GM19023 (cell line): Measurements from ENCODE around the gene ENAH.

ENCODE experiments used
- ATAC-seq: cut with Tn5 transposase; IDR thresholded peaks from one replicate; pipeline ENCODE4 v1.9.1; 2021; ENCODE audit warnings: mild to moderate bottlenecking, moderate library complexity; ENCODE audit not compliant: unreplicated experiment

ENAH gene

DNA sequence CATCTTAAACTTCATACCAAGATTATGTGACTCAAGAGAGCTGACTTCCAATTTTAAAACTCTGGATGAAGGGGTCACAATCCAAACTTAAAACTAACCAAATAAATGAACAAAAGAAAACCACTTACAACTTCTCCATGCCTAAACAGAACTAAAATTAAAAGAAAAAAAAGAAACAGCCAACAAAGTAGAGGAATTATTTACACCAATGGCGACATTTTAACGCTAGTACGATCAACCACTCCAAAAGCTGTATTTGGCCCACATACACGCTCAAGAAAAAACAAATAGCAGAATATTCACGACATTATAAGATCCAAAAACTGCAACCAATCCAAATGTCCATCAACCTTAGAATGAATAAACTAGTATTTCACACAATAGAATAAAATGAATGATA lies 42.4 kb downstream of the ENAH start:
- ATAC-seq = no peak

- ATAC-seq = no peak
These were observed 44.7 kb downstream of the ENAH start for GRCh38 chr1:225608014-225608796.

GRCh38 chr1:225607355-225607754 lies 45.6 kb downstream of the ENAH start:
- ATAC-seq = no peak

- no peak for ATAC-seq
These were observed 49.2 kb downstream of the ENAH start for GRCh38 chr1:225603538-225604354.

DNA sequence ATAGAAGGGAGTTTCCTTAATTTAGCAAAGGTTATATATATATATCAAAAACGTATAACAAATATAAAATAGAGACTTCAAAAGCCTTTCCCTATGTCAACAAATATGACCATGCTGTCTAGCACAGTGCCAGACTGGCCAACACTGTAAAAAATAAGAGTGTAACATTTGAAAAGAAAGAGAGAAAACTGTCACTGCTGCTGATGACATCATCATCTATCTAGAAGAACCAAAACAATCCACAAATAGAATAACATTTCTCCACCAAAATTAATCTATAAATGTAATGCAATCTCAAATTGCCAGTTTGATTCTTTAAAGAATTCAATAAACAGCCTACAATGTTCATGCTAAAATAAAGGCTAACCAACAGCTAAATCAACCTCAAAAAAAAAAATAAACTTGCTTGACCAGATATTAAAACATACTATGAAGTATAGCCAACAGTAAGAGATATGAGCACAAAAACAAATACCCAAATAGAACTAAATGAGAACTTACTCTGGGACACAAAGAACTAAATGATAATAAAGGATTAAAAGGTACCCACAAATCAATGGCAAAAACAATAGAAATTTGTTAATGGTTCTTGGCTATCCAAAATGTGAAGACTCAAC lies 50.2 kb downstream of the ENAH start:
- no peak for ATAC-seq

DNA sequence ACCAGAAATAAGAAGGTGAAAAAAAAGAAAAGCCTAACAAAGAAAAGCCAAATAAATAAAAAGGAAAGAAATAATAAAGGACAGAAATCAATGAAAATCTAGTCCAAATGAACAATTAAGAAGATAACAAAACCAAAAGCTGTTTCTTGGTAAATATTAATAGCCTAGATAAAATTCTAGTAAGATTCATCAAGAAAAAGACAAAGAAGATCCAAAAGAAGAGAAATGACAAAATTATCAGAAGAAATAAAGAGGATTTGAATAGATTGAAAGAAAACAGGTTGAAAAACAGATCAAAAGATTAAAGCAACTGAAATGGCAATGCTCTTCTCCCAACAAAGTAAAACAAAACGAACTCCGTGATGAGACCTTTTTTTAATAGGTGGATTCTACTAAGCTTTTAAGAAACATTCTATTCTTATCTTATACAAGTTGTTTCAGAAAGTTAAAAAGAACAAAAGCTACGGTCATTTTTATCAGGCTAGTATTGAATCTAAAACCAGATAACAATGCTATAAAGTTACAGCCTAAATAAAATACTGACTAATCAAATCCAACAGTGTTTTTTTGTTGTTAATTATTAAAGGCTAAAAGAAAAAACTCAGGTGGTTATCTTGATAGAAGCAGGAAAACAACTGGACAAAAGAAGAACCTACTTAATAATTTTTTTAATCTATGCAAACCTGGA lies 50.9 kb downstream of the ENAH start:
- ATAC-seq = no peak

- ATAC-seq = no peak
These were observed 54.1 kb downstream of the ENAH start for GRCh38 chr1:225598847-225599246.

GRCh38 chr1:225597926-225598575 lies 54.9 kb downstream of the ENAH start:
- ATAC-seq = no peak

GRCh38 chr1:225596736-225597135 lies 56.2 kb downstream of the ENAH start:
- no peak for ATAC-seq

GRCh38 chr1:225595974-225596551 lies 56.9 kb downstream of the ENAH start:
- no peak for ATAC-seq

GRCh38 chr1:225595452-225595851 lies 57.5 kb downstream of the ENAH start:
- ATAC-seq = no peak

DNA sequence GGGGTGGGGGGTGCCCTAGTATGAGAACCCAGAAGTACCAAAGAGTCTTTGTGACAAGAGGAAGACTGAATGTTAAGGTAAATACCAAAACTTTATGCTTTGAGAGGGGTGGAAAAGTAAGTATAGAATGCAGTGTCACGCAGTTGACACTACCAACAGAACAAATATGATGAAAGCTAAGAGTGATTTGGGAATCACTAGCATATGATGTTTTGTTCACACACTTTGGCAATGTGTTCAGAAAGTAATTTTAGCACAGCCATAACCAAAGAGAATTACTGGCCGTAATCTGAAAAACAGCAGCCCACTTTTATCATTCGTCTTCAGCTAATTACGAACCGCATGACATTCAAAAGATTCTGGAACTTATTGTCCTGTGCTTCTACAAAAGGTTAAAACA lies 59.5 kb downstream of the ENAH start:
- no peak for ATAC-seq

GRCh38 chr1:225592362-225593025 lies 60.4 kb downstream of the ENAH start:
- ATAC-seq = no peak

- no peak for ATAC-seq
These were observed 65.6 kb downstream of the ENAH start for GRCh38 chr1:225587310-225587709.

DNA sequence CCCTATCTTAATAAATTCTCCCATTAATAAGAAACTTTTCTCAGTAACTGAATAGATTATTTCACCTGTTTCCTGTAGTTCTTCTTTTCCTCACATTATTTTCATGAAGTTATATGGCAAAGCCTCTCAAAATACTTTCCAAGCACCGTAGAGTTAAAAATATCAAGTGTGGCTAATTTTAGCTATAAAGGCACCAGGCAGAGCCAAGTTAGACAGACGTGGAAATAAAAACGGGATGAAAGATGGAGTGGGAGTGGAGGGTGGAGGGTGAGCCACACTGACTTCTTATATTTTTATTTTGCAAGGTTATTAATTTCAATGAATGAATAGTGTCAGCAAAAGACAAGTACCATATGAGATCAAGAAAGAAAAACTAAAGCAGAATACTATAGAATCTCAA lies 71.7 kb downstream of the ENAH start:
- ATAC-seq = no peak

DNA sequence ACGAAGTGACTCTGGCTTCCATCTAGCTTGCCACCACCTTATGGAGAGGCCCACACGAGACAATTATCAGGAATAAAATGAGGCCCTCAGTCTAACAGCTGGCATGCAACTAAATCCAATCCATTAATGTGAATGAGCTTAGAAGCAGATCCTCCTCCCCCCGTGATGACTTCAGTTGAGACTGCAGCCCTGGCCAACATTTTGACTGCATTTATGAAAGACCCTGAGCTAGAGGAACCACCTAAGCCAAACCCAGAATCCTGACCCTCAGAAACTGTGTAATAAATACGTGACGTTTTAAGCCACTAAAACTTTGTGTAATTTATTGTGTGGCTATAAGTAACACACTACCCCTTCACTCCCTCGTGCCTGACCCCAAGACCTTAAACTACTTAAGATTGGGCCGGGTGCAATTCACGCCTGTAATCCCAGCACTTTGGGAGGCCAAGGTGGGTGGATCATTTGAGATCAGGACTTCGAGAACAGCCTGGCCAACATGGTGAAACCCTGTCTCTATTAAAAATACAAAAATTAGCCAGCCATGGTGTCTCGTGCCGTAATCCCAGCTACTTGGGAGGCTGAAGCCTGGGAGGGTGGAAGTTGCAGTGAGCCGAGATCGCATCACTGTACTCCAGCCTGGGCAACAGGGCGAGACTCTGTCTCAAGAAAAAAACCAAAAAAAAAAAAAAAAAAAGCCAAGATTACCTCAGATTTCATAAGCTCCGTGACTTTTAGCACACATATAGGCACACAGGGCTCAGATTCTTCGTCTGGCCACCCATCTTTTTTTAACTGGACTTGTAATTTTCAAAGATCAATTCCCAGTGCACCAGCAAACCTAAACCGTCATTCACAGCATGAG lies 72.5 kb downstream of the ENAH start:
- ATAC-seq = no peak

DNA sequence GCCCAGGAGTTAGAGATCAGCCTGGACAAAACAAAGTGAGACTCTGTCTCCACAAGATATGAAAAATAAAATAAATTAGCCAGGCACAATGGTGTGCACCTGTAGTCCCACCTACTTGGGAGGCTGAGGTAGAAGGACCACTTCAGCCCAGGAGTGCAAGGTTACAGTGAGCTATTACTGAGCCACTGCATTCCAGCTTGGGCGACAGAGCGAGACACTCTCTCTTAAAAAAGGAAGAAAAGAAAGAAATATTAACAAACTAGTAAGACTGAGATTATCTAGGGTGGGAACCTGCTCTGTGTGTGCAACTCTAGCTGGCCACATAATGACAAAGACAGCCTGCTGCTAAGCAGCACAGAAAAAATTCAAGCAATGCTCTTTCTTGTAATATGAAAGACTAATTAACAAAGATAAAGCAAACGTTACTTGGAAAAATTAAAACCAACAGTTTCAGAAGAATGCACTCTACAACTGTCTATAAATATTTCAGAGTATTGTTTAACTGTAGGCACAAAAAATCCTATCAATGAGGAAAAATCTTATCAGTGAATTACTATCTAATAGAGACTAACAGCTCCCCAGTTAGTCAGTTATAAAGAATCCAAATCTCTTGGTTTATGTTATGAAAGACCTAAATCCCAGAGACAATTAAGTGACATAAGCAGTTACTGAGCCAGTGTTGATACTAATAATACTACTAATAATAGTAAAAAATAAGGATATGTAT lies 74.5 kb downstream of the ENAH start:
- no peak for ATAC-seq

DNA sequence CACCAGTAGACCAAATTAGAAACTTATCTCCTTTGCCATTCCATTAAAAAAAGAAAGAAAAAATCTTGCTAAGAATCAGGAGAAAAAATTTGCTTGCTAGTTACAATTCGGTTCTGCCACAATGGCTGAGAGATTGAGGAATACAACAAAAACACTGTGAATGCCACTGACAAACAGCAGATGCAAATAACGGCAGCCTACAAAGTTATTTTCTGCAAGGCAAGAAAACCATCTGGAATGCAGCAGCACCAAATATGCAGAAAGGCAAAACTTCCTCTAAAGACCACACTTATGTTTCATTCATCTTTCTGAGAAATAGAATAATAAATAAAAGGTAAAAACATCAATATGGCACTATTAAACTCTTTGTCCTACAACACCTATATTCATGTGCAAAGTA lies 75.7 kb downstream of the ENAH start:
- no peak for ATAC-seq
